GM10847 (cell line): ENCODE data around the gene TWSG1.

Experiments
- POLR2A ChIP-seq: IDR thresholded peaks from 2 replicates; pipeline ENCODE4 v1.6.1; 2011; ENCODE audit not compliant: insufficient read length; ENCODE audit errors: extremely low read depth

Gene TWSG1

DNA sequence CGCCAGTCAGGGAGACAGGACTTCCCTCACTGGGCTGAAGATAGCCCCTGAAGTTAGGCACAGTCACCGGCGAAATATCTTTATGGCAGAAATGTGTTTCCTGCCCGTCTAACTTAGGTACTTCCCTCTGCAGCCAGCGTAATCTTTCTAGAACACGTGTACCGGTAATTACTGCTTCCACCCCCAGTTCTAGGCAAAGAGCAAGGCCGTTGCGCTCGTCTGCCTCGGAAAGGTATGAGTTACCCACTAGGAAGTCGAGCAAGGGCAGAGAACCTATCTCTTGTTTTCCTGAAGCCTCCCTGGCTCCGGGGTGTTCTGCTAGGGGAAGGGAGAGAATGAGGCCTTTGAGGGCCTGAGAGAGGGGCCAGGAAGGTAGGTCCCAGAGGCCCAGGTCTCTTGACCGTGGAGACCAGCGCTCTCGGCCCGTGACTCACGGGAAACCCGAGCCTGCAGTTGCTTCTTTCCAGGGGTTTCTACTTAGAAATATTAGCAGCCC is 70.0 kb downstream of the TWSG1 start:
- no peak for TF ChIP-seq POLR2A

GRCh38 chr18:9405130-9405529 is 70.6 kb downstream of the TWSG1 start:
- TF ChIP-seq POLR2A, result no peak

DNA sequence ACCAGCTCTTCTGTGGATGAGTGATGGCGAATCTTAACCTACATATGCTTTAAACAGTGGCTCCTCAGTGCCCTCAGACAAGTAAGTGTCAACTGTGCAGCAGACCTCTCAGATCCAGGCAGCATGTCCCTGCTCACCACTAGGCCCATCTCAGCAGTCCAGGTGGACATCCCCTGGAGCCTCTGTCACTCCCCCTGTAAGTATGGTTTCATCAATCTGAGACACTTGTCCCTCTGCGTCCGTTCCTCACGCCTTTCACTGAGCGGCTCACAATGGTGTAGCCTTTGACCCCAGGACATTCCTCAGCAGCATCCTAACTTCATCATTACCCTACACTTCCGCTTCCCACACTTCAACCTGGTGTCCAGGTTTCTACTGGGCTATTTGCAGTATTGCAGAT is 71.4 kb downstream of the TWSG1 start:
- TF ChIP-seq POLR2A, result no peak

DNA sequence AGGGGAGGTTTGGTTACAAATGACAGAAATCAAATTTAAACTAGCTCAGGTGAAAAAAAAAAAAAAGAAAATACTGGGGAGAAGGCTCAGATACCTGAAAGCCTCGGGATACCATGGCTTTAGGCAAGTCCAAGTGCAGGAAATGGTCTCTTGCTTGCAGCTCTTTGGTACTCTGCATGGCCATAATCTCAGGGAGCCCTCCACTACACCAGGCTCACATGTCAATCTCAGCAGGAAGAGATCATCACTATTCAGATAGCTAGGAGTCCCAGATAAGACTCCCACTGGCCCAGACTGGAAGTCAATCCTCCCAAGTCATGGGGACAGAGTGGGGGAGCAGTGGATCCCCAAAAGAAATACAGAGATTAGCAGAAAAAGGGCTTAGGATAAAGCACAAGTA is 75.9 kb downstream of the TWSG1 start:
- no peak for TF ChIP-seq POLR2A

DNA sequence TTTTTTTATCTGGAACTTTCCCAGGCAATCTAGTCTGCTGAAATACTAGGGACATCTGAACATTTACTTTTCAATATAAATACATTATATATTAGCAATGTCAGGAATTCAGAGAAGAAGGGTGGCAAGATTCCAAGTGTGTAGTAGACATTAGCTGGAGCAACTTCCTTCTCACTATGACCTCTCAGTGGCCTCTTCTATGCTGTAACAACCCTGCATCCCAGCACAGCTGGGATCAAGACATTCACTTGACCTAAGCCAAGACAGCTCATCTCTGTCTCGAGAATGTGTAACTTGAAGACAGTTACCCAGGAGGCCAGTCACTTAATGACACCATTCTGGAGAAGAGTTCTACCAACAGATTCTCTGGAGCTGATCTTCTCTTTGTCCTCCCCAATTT is 79.0 kb downstream of the TWSG1 start:
- no peak for TF ChIP-seq POLR2A

GRCh38 chr18:9416563-9417072 is 82.0 kb downstream of the TWSG1 start:
- no peak for TF ChIP-seq POLR2A

DNA sequence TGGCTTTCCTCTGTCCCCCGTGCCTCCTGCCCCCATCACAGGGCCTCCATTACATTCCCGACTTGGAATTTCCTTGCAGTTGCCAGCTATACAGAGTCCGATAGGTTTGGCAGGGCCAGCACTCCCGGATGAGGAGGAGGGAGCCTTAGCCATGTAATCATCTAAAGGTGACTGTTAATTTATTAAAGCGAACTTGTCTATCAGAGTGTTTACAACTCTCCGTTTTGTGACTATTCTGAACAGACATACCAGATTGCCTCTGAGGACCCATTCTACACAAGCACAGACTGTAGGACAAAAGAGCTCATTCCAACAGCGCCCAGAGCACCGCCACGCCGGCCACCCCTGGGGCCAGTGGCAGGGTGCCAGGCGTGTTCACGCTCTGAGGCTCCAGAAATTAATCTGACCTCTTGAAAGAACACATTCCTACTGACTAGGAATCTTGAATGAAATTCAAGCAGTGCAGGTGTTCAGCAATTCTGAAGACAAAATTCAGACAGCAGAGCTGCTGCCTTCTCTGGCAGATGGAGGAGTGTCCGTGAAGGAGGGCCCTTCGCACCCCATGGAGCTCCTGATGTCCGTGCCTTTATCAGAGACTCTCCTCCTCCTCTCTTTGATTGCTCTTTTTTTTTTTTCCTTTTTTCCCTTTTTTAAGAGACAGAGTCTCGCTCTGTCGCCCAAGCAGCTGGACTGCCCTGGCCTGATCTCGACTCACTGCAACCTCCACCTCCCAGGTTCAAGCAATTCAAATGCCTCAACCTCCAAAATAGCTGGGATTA is 82.7 kb downstream of the TWSG1 start:
- no peak for TF ChIP-seq POLR2A

- no peak for TF ChIP-seq POLR2A
These were observed 83.6 kb downstream of the TWSG1 start for GRCh38 chr18:9418047-9418690.

- no peak for TF ChIP-seq POLR2A
These were observed 85.5 kb downstream of the TWSG1 start for GRCh38 chr18:9419956-9420631.

DNA sequence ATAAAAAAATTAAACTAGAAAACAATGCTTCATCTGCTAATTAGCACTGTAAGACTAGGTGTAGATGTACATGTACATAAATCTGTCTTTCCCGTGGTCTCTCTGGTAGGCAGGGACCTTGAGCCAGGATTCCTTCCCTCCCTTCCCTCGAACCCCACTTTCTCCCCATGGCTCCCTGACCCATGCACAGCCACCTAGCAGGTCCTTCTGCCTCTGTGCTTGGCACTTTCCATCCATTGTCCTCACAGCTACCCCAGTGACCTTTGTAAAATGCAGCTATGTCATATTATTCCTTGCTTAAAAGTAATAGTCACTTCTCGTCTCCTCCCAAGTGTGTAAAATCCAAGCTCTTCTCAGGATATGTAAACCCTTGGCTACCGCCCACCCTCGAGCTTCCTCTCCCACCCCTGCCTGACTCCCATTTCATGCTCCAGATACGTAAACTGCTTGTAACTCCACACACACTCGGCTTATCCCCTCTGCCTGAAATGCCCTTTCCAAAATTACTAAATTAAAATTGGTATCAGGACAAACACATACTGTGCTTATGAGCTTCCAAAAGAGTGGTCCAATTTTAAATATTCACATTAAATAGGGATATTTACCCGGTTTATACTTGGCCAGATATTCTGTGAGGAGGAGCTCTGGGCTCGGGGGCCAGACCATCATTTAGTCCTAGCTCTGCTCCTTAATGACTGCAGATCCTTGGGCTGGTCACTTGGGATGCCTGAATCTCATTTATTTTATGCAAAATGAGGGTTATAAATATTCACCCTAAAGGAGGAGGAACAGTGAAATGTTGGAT is 86.7 kb downstream of the TWSG1 start:
- TF ChIP-seq POLR2A, result no peak

- no peak for TF ChIP-seq POLR2A
These were observed 87.3 kb downstream of the TWSG1 start for GRCh38 chr18:9421901-9422327.

DNA sequence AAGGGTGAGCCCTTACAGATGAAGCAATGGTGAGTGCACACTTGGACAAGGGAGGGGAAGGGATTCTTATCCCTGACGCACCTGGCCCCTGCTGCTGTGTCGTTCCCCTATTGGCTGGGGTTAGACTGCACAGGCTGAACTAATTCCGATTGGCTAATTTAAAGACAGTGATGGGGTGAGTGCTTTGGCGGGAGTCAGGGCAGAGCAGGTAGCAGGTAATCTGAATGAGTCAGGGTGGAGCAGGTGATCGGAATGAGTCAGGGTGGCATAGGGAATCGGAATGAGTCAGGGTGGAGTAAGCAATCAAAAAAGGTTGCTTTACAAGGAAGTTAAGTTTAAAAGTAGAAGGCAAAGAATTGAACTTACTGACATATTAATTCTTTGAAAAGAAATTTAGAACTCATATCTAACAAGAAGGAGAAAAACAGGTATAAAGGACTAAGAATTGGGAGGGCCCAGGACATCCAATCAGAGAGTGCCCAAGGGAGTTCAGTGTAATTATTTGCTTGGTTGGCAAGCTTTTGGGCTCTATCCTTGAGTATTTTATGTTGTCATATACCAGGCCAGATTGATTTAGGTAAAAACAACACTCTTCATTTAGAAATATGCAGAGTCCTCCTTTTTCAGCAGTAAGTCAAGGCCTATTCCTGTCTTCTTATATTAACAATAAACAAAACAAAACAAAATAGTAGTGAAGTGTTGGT is 88.4 kb downstream of the TWSG1 start:
- no peak for TF ChIP-seq POLR2A

GRCh38 chr18:9426753-9427152 is 92.2 kb downstream of the TWSG1 start:
- TF ChIP-seq POLR2A, result no peak

- no peak for TF ChIP-seq POLR2A
These were observed 93.7 kb downstream of the TWSG1 start for GRCh38 chr18:9428301-9428706.

DNA sequence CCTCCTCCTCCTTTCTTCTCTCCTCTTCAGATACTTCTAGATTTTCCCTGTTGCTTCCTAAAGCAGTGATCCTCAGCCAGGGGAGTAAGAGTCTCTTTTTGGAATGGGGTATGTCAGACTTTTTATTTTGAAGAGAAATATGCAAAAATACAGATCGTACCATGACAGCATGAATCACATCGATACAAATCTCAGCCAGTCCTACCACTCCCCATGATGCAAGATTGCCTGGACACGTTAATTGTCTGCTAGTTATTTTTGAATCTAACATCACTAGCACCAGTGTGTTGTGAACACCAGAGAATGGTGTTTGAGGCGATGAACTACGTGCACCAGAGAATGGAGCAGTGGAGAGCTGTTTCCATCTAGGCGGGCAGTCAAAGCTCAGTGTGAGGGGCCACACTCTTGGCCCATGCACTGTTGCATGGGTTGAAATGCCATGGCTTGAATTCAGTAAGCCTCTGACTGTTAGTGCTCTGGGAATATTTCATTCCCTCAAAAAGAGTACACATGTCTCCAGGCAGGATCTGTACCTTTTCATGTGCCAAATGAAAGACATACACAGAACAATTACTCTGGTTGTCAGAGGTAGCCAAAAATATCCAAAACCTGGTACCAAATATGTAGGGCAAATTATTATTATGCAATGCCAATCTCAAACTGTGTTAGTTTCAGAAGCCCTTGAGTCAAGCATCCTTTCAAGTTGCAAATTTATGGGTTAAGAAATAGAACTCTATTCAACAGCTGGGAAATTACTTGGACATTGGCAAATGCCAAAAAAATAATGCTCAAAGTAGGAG is 94.5 kb downstream of the TWSG1 start:
- no peak for TF ChIP-seq POLR2A
